Measurements from ENCODE around the gene PRG2. TPM values are rescaled to one million over a fixed set of nuclear protein-coding genes. Genes with fewer than 3 reads are reported as not detected.

Gene PRG2
- total RNA-seq, 3 donors from 2014 or later: 0.24 TPM; not detected in 2

DNA sequence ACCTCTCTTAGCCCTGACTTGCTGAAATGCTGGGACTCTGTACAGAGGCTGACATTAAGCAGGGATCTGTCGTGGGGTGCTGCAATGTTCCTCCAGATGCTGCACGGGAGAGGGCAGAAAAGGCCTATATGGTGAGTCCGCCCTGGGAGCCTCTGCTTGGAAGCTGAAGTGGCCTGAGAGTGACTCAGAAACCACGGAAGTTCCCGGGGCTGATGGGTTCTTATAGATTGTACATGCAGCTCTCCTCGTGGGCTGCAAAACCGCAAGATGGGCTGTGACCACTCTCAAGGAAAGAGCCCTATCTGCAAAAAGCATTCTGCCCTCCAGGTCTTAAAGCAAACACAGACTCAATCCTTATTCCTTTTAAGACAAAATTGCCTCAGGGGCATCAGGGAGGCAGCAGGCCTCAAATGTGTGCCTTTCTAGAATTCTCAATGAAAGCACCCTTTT is 42.3 kb upstream of the PRG2 start:
- H3K9me3 ChIP-seq: no peaks in the 10 kb centered on the region
- intact Hi-C loops (cut with DNase I, micrococcal nuclease): no loop called here
- H3K4me3 ChIP-seq: no peak overlapping the region
- no peaks in the 10 kb centered on the region for H3K36me3 ChIP-seq (ENCODE audit: low read depth)
- DNase-seq (no peak), ATAC-seq (peak; percentile 11)
- no peak for TF ChIP-seq CTCF (IDR thresholded peaks at IDR 0.05)
- H3K4me1 ChIP-seq (ENCODE audit: low read depth): no peaks in the 10 kb centered on the region

GRCh38 chr11:57432149-57432561 is 41.7 kb upstream of the PRG2 start:
- DNase-seq (no peak), ATAC-seq (peak; percentile 8)
- TF ChIP-seq CTCF (IDR thresholded peaks at IDR 0.05): no peak
- H3K4me1 ChIP-seq (ENCODE audit: low read depth): no peaks in the 10 kb centered on the region
- intact Hi-C loops (cut with DNase I, micrococcal nuclease): no loop called here
- H3K9me3 ChIP-seq: no peaks in the 10 kb centered on the region
- no peak overlapping the region for H3K4me3 ChIP-seq
- no peaks in the 10 kb centered on the region for H3K36me3 ChIP-seq (ENCODE audit: low read depth)

DNA sequence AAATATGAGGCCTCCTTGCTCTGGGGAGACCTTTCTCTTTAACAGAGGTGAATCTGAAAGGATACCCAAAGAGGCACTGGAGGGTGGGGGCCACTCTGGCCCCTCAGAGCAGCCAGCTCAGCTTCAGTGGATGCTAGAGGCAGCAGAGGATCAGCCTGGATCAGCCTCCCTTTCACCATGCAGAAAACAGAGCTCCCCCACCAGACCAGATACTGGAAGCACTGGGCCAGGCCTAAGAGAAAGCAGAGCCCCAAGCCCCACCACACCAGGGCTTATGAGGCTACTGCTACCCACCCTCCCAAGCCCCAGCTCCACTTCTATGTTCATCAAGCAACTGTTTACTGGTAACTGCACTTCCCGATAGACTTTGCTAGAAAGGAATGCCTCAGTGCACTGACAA is 40.5 kb upstream of the PRG2 start:
- TF ChIP-seq CTCF (IDR thresholded peaks at IDR 0.05): no peak
- ATAC-seq (no peak), DNase-seq (no peak)
- H3K9me3 ChIP-seq: no peaks in the 10 kb centered on the region
- no peaks in the 10 kb centered on the region for H3K36me3 ChIP-seq (ENCODE audit: low read depth)
- intact Hi-C loops (cut with DNase I, micrococcal nuclease): no loop called here
- no peak overlapping the region for H3K4me3 ChIP-seq
- peaks cover 9% of the 10 kb centered on the region for H3K4me1 ChIP-seq (ENCODE audit: low read depth)

DNA sequence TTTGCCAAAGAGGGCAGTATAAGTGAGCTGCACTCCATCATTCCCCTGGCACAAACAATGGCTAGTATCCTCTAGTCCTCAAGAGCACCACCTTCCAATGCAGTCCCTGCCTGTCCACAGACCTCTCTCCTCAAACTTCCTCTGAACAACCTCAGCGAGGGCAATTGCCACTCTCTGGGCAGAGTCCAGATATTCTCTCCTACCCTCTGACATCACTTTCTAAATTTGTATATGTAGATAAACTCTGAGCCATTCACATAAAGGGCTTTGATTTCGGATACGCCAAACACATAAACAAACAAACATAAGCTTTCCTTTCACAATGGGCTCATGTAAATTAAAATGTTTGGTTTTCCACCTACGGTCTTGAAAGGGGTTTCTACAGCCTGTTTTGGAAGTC is 39.5 kb upstream of the PRG2 start:
- ATAC-seq (no peak), DNase-seq (no peak)
- no peak overlapping the region for H3K4me3 ChIP-seq
- H3K36me3 ChIP-seq (ENCODE audit: low read depth): no peaks in the 10 kb centered on the region
- intact Hi-C loops (cut with DNase I, micrococcal nuclease): no loop called here
- no peaks in the 10 kb centered on the region for H3K9me3 ChIP-seq
- TF ChIP-seq CTCF (IDR thresholded peaks at IDR 0.05): no peak
- H3K4me1 ChIP-seq (ENCODE audit: low read depth): peaks cover 17% of the 10 kb centered on the region

DNA sequence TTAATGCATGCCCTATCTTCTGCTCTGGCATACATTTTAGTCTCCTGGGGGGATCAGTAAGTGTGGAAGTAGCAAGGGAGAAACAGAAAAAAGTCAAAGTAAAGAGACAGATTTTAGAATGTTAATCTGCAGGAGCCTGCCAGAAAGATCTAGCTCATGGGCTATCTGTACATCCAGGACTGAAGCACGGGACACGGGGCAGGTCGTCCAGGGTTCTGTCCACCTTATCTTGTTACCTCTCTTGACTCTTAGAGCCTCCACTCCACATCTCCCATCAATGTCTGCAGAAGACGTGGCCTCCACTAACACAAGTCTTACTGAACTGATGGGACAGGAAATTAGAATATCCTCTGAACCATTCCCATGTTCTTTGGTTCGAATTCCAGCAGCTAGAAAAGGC is 38.2 kb upstream of the PRG2 start:
- DNase-seq: no peak
- TF ChIP-seq CTCF (IDR thresholded peaks at IDR 0.05): no peak
- Histone ChIP-seq H3K9me3 (no peaks in the 10 kb centered on the region), H3K4me3 (no peak overlapping the region), H3K36me3 (ENCODE audit: low read depth) (no peaks in the 10 kb centered on the region), H3K4me1 (ENCODE audit: low read depth) (peaks cover 17% of the 10 kb centered on the region)
- intact Hi-C loops (cut with DNase I, micrococcal nuclease): no loop called here
- ATAC-seq: no peak

GRCh38 chr11:57427727-57428082 is 37.3 kb upstream of the PRG2 start:
- intact Hi-C loops (cut with DNase I, micrococcal nuclease): no loop called here
- Histone ChIP-seq H3K9me3 (no peaks in the 10 kb centered on the region), H3K4me1 (ENCODE audit: low read depth) (peaks cover 17% of the 10 kb centered on the region), H3K36me3 (ENCODE audit: low read depth) (no peaks in the 10 kb centered on the region), H3K4me3 (no peak overlapping the region)
- TF ChIP-seq CTCF (IDR thresholded peaks at IDR 0.05): no peak
- ATAC-seq: no peak
- peak; percentile 55 to 63 (median 55) for DNase-seq
